GM18499 (cell line): ENCODE results near the gene CYB5R2.
"Not testable (repeated sequence)": the region's sequence is repeated elsewhere in the genome, so short reads cannot be mapped to it uniquely, and the experiment has no call there.

Source experiments
- ATAC-seq: cut with Tn5 transposase; IDR thresholded peaks from one replicate; pipeline ENCODE4 v1.9.1; 2021; ENCODE audit warnings: moderate number of reproducible peaks; ENCODE audit not compliant: insufficient read depth, unreplicated experiment

The CYB5R2 gene

DNA sequence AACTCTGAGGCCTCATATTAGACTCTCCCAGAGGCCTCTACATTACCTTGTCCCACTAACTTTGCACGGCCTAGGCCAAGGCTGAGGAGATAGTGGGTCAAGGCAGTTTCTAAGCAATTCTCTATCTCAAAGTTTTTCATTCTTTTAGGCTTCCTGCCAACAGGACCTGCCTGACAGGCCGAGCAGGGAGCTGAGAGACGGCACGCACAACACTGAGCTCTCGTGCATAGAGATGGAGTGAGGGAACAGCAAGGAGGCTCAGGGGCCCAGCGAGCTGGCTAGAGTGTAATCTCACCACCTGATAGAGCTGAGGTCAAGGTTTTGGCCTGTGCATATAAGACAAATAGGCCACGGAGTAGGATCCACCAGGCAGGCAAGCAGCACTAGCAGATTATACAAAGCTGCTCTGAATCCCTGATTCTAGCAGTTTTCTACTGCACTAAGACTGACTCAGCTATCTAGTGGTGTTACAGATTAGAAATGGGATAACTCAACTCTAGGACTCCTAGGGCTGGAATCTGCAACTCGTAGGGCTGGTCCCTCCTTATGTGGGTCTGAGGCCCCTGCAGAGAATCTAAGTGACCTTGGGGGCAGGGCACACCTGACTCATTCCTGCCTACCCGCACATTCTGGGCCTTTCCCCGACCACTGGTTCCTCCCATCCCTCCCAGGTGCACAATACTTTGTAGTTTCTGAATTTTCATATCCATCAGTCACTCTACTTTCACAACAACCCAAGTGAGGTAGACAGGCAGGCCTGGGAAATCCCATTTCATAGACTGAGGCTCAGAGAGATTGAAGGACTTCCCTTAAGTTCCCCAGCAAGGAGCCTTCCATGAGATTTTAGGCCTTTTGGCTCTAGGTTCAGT, 1.7 kb downstream of the CYB5R2 start:
- peak; percentile 52 for ATAC-seq

DNA sequence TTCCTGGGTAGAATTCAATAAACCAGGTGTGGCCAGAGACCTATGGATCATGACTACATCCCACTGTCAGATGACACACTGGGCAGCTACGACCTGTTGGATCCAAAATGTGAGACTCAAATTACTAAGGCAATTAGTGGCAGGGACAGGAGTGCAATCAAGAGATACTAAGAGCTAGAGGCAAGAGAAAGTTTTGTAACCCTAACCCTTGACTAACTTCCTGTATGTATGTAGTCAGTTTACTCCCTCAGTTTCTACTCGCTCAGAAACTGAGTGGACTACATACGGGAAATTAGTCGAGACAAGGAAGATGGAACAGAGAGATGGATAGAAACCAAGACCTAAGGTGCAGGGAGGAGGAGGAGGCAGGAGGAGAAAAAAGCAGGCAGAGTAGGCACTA, 2.7 kb downstream of the CYB5R2 start:
- ATAC-seq, result no peak

- ATAC-seq, result no peak
Measured at GRCh38 chr11:7668911-7669310, 4.4 kb downstream of the CYB5R2 start.

GRCh38 chr11:7668464-7668863, 4.8 kb downstream of the CYB5R2 start:
- no peak for ATAC-seq

DNA sequence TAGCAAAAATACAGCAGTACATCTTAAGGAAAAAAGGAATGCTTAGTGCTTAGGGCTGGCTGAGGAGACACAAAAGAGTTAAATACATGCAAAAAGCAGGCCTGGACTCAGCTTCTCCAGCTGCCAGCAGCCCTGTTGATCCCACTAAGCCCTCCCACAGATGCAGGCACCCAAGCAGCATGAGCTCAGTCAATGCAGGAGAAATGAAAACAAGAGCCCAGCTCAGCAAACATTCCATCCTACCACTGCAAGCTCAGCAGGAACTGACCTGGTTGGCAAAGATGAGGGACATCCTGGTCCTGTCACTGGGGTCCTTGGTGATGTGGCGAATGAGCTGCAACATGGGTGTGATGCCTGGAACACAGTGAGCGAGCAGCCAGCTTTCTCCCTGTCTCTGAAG, 5.8 kb downstream of the CYB5R2 start:
- ATAC-seq, result no peak

DNA sequence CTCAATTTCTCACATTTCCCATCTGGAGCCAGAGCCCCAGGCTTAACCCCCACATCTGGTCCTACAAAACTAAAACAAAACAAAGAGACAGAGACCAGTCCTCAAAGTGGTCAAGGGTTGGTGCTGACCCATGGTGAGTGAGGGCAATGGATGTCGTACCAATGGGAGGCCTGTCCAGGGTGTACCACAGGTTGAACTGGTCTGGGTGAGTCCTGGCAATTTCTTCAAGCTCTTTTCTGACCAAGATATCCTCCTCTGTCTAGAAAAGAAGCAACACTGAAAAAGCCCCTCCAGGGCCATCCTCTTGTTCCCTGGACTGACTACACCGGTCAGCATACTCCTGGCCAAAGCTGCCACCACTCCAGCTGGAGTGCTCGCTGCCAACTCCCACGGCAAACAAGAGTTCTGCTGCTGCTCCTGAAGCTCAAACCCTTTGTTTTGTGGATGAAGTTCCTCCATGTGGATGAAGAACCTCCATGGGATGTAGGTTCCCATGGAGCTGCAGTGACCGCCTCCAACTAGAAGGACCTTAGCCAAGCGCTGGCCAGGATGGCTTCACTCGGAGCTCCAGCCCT, 6.9 kb downstream of the CYB5R2 start:
- ATAC-seq, result no peak

- ATAC-seq, result peak; percentile 81
Measured at GRCh38 chr11:7665473-7666291, 7.6 kb downstream of the CYB5R2 start.

DNA sequence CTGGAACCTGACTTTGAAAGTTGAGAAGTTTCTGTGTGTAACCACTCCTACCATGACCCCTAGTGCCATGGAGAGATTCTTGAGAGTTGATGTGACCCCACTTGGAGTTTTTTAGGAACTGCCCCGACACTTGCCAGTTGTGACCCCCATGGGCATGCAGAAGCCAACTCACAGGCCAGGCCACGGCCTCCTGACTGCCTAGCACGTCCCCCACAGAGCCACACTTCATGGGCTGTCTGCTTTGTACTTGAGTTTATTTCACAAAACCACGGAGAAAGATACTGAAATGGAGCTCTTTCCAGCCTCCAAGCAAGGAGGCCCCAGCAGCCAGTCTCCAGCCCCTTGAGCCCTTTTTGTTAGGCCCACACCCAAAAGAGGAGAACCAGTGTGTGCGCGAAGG, 8.4 kb downstream of the CYB5R2 start:
- no peak for ATAC-seq

- ATAC-seq, result not testable (repeated sequence)
Measured at GRCh38 chr11:7663531-7663930, 9.8 kb downstream of the CYB5R2 start.

- no peak for ATAC-seq
Measured at GRCh38 chr11:7657306-7658025, 15.8 kb downstream of the CYB5R2 start.

GRCh38 chr11:7656704-7657103, 16.6 kb downstream of the CYB5R2 start:
- no peak for ATAC-seq

DNA sequence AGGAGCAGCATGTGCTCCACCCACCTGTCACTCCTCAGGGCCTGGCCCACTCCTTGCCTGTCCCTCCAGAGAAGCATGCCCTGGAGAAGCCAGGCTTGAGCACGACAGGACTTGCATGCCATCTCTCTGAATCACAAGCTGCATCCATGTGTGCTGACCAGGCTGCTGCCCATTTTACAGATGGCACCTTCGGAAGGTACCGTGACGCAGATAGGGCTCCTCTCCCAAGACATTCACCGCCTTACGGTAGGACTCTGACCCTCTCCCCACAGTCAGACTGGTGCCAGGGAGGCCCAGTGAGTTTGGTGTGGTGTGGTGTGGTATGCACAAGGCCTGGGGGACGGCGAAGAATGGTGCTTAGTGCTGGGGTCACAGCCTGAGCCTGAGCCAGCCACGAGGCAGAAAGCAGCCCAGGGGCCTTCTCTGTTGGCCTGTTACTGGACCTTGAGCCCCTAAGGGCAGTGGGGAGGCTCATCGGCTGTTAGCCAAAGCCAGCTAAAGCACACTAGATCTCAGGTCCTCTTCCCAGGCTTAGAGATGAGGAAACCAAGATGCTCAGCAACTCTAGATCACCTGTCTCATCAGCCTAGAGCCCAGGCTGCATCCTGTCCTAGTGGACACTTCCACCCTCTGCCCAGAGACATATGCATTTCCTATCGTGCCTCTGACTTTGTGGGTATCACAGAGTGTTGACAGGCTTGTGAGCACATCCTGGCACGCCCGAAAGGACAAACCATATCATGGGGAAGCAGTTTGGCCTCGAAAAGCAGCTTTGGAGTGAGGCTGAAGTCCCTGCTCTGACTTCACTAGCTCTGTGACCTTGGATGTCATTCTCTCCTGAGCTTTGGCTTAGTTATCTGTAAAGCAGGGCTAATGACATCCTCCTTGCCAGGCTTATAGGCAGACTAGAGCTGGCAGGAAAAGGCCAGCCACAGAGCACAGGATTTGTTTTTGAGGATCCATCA, 17.8 kb downstream of the CYB5R2 start:
- ATAC-seq, result no peak

DNA sequence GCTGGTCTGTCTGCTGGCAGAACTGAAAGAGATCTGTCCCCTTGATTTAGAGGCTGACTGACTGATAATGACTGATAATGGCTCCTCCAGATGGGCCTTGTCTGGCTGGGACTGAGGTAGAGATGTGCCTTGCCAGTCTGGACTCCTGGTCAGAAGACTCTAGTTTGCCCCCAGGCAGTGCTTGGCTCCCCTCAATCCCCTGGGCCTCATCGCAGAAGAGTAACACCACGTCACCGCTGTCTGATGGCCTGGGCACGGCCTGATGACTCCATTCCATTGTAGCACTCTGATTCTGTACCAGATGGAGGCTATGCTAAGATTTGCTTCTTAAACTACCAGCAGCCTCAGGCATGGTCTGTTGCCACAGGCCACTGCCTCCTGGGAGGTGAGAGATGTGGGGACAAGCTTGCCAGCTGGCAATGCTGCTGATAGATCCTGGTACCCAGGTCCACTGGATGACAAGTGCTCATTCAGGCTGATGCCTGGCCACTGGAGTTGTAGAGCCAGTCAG, 19.1 kb downstream of the CYB5R2 start:
- ATAC-seq, result no peak

DNA sequence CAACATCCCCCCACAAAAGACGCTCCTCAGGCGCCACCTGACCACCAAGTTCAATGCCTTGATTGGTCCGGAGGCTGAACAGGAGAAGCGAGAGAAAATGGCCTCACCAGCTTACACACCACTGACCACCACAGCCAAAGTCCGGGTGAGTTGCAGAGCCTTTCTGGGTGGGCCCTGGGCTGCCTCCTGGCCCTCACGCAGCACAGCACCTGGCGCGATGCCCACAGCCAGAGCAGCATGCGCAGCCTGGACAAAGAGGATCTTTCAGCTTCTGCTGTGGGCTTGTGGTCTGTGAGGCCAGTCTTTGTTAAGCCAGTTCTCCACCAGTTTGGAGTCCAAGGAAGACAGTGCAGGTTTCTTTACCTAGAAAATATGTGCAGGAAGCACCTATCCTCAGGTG, 21.6 kb downstream of the CYB5R2 start:
- ATAC-seq, result no peak

DNA sequence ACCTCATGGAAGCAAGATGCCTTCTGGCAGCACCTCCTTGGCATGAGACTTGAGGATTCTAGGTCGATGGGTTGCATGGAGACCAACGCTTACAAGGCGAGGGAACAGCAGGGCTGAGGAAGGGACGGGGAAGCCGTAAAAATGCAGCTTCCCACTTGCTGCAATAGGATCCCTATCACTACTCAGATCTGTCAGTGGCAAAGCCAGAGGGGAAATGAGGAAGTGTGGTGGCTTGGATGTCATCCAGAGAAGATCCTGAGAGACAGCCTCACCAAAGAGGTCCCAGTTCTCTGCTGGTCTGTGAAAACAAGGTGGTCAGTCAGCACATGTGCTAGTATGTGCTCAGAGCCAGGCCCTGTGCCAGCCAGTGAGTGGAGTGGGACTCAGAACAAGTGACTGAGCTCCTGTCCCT, 22.2 kb downstream of the CYB5R2 start:
- ATAC-seq, result no peak

GRCh38 chr11:7648264-7648663, 25.0 kb downstream of the CYB5R2 start:
- no peak for ATAC-seq

- no peak for ATAC-seq
Measured at GRCh38 chr11:7646866-7647265, 26.4 kb downstream of the CYB5R2 start.

DNA sequence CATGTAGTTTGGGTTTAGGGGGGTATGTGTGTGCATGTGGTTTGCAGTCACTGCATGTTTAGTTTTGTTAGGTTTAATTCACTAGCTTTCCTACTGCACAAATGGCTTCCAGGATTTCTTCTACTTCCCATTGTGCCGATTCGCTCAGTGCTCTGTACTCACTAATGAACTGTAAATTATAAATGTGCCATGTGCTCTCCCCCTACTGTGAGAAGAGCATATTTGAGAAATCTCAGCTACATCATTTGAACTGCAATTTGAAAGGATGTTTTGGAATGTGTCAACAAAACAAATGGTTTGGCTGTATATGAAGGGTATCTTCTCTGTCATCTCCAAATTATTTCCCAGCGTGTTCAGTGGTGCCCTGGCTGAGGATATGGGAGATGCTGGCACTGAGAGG, 28.1 kb downstream of the CYB5R2 start:
- ATAC-seq, result no peak

DNA sequence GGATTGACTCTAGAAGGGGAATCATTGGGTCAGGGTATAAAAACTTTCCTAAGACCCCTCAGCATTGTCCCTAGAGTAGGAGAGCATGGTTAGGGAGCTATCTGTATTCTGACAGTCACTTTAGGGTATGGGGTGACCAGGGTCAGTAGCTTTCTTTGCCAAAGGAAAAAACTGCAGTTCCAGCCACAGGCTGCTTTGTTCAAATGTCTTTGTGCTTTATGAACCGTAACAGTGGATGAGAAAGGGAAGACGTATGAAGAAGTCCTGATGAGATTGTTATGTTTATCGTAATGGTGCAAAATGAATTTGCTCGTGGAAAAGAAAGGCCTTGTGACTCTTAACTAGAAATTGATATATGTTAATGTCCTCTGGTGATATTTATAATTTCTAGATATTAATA, 30.0 kb downstream of the CYB5R2 start:
- no peak for ATAC-seq
